ENCODE measurements around the gene TELO2.

DNA sequence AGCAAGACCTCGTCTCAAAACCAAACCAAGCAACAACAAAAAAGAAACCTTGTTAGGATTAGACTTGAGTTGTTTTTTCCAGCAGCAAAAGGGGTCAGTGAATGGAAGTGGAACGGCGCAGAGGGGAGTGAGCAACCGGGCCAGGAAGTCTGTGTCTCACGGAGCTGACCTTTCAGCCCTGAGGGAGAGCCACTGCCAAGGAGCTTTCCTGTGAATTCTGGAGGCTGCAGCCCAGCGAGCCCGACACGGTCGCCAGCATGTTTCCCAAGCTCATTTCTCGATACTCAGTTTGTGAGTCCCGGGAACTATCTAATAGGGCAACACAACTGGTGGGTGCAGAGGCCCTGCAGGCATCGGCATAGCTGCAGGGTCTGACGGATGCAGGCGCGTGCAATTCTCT lies 19.6 kb downstream of the TELO2 start:
- TF ChIP-seq, protein P1, sequence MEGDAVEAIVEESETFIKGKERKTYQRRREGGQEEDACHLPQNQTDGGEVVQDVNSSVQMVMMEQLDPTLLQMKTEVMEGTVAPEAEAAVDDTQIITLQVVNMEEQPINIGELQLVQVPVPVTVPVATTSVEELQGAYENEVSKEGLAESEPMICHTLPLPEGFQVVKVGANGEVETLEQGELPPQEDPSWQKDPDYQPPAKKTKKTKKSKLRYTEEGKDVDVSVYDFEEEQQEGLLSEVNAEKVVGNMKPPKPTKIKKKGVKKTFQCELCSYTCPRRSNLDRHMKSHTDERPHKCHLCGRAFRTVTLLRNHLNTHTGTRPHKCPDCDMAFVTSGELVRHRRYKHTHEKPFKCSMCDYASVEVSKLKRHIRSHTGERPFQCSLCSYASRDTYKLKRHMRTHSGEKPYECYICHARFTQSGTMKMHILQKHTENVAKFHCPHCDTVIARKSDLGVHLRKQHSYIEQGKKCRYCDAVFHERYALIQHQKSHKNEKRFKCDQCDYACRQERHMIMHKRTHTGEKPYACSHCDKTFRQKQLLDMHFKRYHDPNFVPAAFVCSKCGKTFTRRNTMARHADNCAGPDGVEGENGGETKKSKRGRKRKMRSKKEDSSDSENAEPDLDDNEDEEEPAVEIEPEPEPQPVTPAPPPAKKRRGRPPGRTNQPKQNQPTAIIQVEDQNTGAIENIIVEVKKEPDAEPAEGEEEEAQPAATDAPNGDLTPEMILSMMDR (IDR thresholded peaks at IDR 0.05), result no peak
- TF ChIP-seq POLR2A (IDR thresholded peaks at IDR 0.05), result no peak

Measured in Peyer's patch (tissue), 4 donors.